OCI-LY7 (cell line): ENCODE data around the gene ESD. TPM values are rescaled to one million over a fixed set of nuclear protein-coding genes. Genes with fewer than 3 reads are reported as not detected.

Experiments
- BruUV-seq: library from RNA; stranded (reverse); fragments of 400-500 nt; replicated peaks from 2 replicates; lab custom pipeline; 2021; lab: Mats Ljungman, UMichigan
- CTCF ChIA-PET: fragments of 300-600 bp; sonication (Branson Sonifier 250); formaldehyde crosslinking; loops from one replicate; lab custom pipeline; 2022; ENCODE audit warnings: antibody characterized with exemption; ENCODE audit not compliant: unreplicated experiment; lab: Charles Lee
- POLR2A ChIA-PET: fragments of 300-600 bp; sonication (Branson Sonifier 250); formaldehyde crosslinking; loops from one replicate; lab custom pipeline; 2022; ENCODE audit warnings: antibody characterized with exemption; lab: Charles Lee
- DNase-seq: peaks from one replicate; pipeline ENCODE4 v3.0.0-alpha.2; 2015; ENCODE audit warnings: low spot score
- H2AFZ ChIP-seq: fragments of 200-600 bp; sonication (generic), shearing (Covaris generic); 2 replicates; pipeline ENCODE4 v1.6.1; 2014; ENCODE audit warnings: mild to moderate bottlenecking, antibody characterized with exemption, low read length, moderate library complexity
- H3K27ac ChIP-seq: fragments of 200-600 bp; sonication (generic); 2 replicates; pipeline ENCODE4 v1.5.1; 2014; ENCODE audit warnings: mixed run types, low read depth, mild to moderate bottlenecking, moderate library complexity, low read length, inconsistent platforms; ENCODE audit not compliant: poor library complexity, severe bottlenecking
- H3K36me3 ChIP-seq: fragments of 200-600 bp; sonication (generic); 2 replicates; pipeline ENCODE4 v1.6.1; 2014; ENCODE audit warnings: mild to moderate bottlenecking, antibody characterized with exemption, low read length, moderate library complexity, mixed read lengths; ENCODE audit not compliant: insufficient read depth
- H3K4me1 ChIP-seq: fragments of 200-600 bp; sonication (generic); 2 replicates; pipeline ENCODE4 v1.5.1; 2014; ENCODE audit warnings: mild to moderate bottlenecking, low read length; ENCODE audit not compliant: insufficient read depth, poor library complexity, severe bottlenecking
- H3K4me2 ChIP-seq: fragments of 200-600 bp; sonication (generic); 2 replicates; pipeline ENCODE4 v1.6.1; 2014; ENCODE audit warnings: mild to moderate bottlenecking, low read length
- H3K4me3 ChIP-seq: fragments of 200-600 bp; sonication (generic); 2 replicates; pipeline ENCODE4 v1.5.1; 2014; ENCODE audit warnings: mild to moderate bottlenecking, low read depth, low read length; ENCODE audit not compliant: poor library complexity, severe bottlenecking
- H3K79me2 ChIP-seq: fragments of 200-600 bp; sonication (generic); 2 replicates; pipeline ENCODE4 v1.6.1; 2016; ENCODE audit warnings: low read depth, mild to moderate bottlenecking, low read length, moderate library complexity, mixed read lengths; ENCODE audit not compliant: insufficient read depth
- H3K9me2 ChIP-seq: fragments of 200-600 bp; sonication (generic); 2 replicates; pipeline ENCODE4 v1.6.1; 2016; ENCODE audit warnings: mild to moderate bottlenecking, low read length, mixed read lengths; ENCODE audit not compliant: insufficient read depth
- H3K9me3 ChIP-seq: fragments of 200-600 bp; sonication (generic); 2 replicates; pipeline ENCODE4 v1.6.1; 2014; ENCODE audit warnings: mild to moderate bottlenecking, mixed run types, low read length, mixed read lengths
- H4K20me1 ChIP-seq: fragments of 200-600 bp; sonication (generic); 2 replicates; pipeline ENCODE4 v1.6.1; 2014; ENCODE audit warnings: mild to moderate bottlenecking, antibody characterized with exemption, low read length, moderate library complexity, mixed read lengths; ENCODE audit not compliant: insufficient read depth
- CTCF ChIP-seq: fragments of 200-600 bp; sonication (generic); conservative IDR thresholded peaks from 2 replicates; pipeline ENCODE4 v1.5.1; 2014; ENCODE audit warnings: mild to moderate bottlenecking, antibody characterized with exemption, low read length, moderate library complexity, mixed read lengths
- EZH2phosphoT487 ChIP-seq: fragments of 200-600 bp; sonication (generic); IDR thresholded peaks from 2 replicates; pipeline ENCODE4 v1.6.1; 2018; ENCODE audit warnings: low read depth, borderline replicate concordance, mild to moderate bottlenecking, mixed run types, antibody characterized with exemption, low read length, moderate library complexity, mixed read lengths
- intact Hi-C: fragments of 100-400 bp; cut with micrococcal nuclease; formaldehyde crosslinking; loops from one replicate; pipeline ENCODE4 v1.10.0; 2022; ENCODE audit not compliant: unreplicated experiment
- total RNA-seq, 2 experiments: library from RNA; depleted of rRNA in 1 of 2; stranded (reverse); fragments of >200 nt in 1 of 2; shearing (Covaris generic) in 1 of 2; gene quantifications; 2 replicates each; pipeline ENCODE4 v1.2.3, GENCODE V29; 2014 to 2022

ESD gene
- total RNA-seq, 2 experiments from 2014 or later = 41.6 to 48.0 TPM

GRCh38 chr13:46747031-46747820 is 49.7 kb downstream of the ESD start:
- Histone ChIP-seq H2AFZ (no peak overlapping the region), H3K9me3 (0 out of 2 replicates have a peak, but pooled peaks cover 6% of the 10 kb centered on the region), H4K20me1 (no peaks in the 10 kb centered on the region), H3K36me3 (peaks cover 83% of the 10 kb centered on the region), H3K79me2 (no peaks in the 10 kb centered on the region), H3K9me2 (no peaks in the 10 kb centered on the region), H3K4me1 (peaks cover 16% of the 10 kb centered on the region), H3K4me3 (no peak overlapping the region), H3K27ac (no peak overlapping the region), H3K4me2 (no peak overlapping the region)
- no peak for DNase-seq
- ChIA-PET CTCF (no interaction called here), POLR2A (interaction anchor here (0.6 kb wide), 1 partner anchor 377 kb away, joined by 3 read pairs; no protein-coding TSS in a partner anchor)
- BruUV-seq = no TSS peak
- intact Hi-C loops = no loop called here
- TF ChIP-seq EZH2phosphoT487 = no peak
- TF ChIP-seq CTCF = no peak

- BruUV-seq = no TSS peak
- Histone ChIP-seq H3K36me3 (peaks cover 85% of the 10 kb centered on the region), H2AFZ (no peak overlapping the region), H3K27ac (no peak overlapping the region), H3K4me2 (no peak overlapping the region), H3K4me3 (no peak overlapping the region), H3K79me2 (no peaks in the 10 kb centered on the region), H3K4me1 (peaks cover under 1% of the 10 kb centered on the region), H4K20me1 (no peaks in the 10 kb centered on the region), H3K9me3 (0 out of 2 replicates have a peak, but pooled peaks cover 6% of the 10 kb centered on the region), H3K9me2 (no peaks in the 10 kb centered on the region)
- POLR2A ChIA-PET = interaction anchor here (0.6 kb wide), 1 partner anchor 29 kb away, joined by 4 read pairs; no protein-coding TSS in a partner anchor
- TF ChIP-seq CTCF = no peak
- no peak for TF ChIP-seq EZH2phosphoT487
- intact Hi-C loops = no loop called here
- CTCF ChIA-PET = no interaction called here
- DNase-seq = no peak
Measured at GRCh38 chr13:46745706-46746105, 51.3 kb downstream of the ESD start.

GRCh38 chr13:46745062-46745461 is 51.9 kb downstream of the ESD start:
- Histone ChIP-seq H3K9me3 (0 out of 2 replicates have a peak, but pooled peaks cover 6% of the 10 kb centered on the region), H3K4me3 (no peak overlapping the region), H3K79me2 (no peaks in the 10 kb centered on the region), H3K4me1 (no peaks in the 10 kb centered on the region), H3K27ac (no peak overlapping the region), H3K4me2 (no peak overlapping the region), H2AFZ (no peak overlapping the region), H4K20me1 (no peaks in the 10 kb centered on the region), H3K36me3 (peaks cover 79% of the 10 kb centered on the region), H3K9me2 (no peaks in the 10 kb centered on the region)
- POLR2A ChIA-PET = interaction anchor here (0.6 kb wide), 1 partner anchor 28 kb away, joined by 4 read pairs; no protein-coding TSS in a partner anchor
- BruUV-seq = no TSS peak
- intact Hi-C loops = no loop called here
- no peak for TF ChIP-seq EZH2phosphoT487
- CTCF ChIA-PET = no interaction called here
- no peak for DNase-seq
